IPS DF 19.7 (cell line): Measurements from ENCODE around the gene AP4E1.
"Not testable (repeated sequence)": the region's sequence is repeated elsewhere in the genome, so short reads cannot be mapped to it uniquely, and the experiment has no call there.

Source experiments
- DNase-seq: peaks from one replicate; pipeline ENCODE4 v3.0.0-alpha.2; 2013; ENCODE audit warnings: low read depth, low spot score

The AP4E1 gene

DNA sequence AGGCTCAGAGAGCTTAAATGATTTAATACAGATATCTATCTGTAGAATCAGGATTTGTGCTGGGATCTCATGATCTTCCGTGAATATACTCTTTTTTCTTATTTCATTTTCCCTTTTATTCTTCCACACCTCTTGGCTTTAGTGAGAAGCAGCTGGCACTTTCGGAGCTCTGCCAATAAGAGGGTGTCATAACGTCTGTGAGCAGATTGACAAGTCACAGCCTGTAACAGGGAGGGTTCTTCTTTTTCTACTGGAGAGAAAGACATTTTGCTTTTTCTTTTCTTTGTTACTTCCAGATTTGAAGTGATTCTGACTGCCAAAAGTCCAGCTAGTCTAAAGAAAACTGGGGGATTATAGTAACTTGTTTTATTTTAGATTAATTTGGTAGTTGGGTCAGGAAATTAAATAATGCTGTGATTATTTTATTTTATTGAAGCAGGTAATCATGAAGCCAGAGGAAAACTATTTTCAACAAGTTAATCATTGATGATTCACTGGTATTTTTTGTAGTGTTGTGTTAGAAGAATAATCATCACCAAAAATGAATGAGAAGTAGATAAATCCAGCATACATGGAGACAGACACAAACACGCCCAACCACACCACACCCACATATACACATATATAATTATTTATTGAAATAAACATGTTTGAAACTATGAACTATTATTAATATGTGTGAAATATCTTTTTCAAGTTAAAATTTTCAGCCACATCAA lies 116.4 kb downstream of the AP4E1 start:
- no peak for DNase-seq

DNA sequence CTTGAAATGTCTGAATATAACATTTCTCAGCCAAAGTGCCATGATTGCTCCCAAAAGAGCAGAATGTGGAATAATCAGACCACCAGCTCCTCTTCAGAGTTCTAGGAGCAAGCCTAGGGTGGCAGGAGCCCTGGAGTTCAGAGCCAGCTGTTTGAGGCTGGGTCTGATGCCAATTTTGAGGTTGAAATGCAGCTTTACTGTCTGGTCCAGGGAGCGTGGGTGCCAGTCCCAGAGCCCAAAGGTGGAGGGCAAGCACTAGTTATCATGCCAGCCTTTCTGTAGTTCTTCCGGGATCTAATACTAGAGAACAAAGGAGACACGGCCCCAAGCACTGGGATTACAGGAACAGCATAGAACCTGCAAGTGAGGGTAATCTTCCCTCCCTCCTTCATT lies 117.0 kb downstream of the AP4E1 start:
- no peak for DNase-seq

DNA sequence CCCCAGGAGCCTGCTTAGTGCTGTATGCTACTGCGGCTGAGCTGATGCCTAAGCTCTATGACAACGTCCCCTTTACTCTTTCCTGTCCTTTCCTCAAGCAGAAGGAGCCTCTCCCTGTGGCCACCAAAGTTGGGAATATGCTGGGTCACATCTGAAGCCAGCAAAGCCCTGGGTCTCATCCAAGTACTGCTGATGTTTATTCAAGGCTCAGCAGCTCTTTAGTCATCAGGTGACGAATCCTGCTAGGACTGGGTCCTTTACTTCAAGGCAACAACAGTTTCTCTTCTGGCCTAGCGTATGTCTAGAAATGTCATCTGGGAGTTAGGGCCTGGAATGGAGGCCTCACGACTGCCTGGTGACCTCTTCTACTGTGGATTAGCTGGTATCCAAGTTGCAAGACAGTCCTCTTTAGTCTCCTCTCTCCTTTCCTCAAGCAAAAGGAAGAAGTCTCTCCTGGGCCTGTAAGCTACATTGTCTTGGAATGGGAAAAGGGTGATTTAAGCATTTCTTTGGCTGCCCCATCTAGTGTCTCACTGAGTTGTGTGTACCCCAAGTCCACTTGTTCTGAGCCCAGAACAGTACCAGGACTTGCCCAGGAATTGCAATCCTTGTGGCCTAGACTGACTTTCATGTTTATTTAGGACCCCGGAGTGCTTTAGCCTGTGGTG lies 122.3 kb downstream of the AP4E1 start:
- no peak for DNase-seq

DNA sequence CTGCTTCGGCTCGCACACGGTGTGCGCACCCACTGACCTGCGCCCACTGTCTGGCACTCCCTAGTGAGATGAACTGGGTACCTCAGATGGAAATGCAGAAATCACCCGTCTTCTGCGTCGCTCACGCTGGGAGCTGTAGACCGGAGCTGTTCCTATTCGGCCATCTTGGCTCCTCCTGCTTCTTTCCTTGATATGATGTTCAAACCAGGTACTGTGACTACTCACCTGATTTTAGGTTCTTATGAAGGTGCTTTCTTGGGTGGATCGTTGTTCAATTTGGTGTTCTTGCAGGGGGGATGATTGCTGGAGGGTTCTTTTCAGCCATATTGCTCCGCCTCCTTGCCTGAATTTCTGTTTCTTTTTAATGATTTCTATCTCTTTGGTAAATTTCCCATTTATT lies 129.0 kb downstream of the AP4E1 start:
- DNase-seq: not testable (repeated sequence)

DNA sequence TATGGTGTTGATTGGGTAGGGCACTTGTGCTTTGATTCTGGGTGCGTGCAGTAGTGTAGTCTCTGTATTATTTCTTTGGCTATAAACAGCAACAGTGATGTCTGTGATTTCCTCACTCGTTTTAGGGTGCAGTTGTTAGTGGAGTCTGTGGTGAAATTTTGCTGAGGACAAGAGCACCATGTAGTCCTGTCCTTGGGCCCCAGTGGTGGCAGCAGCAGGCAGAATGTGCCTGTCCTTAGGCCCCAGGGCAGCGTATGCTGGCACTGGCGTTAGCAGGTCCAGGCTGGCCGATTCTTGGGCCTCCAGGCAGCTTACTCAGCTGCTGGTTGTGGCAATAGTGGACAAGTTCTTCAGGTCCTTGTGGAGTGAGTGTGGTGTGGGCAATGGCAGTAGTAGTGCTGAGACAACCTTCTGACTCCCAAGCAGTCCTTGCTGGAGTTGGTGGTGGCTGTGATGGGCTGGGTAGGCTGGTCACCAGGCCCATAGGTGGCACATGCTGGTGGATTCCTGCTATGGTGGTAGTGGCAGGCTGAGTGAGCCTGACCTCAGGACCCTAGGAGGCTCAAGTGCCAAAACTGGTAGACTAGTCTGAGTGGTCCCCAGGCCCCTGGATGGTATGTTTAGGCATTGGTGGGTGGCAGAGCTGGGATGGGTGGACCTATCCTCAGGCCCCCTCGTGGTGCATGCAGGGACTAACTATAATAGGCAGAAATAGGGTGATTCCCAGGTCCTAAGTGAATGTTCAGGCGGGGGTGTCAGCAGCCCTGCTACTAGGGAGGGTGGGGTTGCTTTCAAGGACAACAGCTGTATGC lies 129.9 kb downstream of the AP4E1 start:
- no peak for DNase-seq

DNA sequence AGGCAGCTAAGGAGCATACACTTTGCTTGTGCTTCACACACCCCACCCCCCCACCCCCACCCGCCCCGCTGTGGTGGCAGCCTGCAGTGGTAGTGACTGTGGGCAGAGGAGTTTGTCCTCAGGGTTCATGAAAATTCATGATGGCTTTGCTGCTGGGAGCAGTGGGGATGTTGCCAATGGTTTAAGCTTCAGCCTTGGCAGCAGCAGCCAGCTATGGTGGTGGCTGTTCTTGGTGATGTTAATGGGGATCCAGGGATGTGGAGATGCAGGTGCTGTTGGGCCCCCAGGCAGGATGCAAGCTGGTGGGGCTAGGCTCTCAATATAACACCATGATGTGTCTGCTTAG lies 130.5 kb downstream of the AP4E1 start:
- no peak for DNase-seq

DNA sequence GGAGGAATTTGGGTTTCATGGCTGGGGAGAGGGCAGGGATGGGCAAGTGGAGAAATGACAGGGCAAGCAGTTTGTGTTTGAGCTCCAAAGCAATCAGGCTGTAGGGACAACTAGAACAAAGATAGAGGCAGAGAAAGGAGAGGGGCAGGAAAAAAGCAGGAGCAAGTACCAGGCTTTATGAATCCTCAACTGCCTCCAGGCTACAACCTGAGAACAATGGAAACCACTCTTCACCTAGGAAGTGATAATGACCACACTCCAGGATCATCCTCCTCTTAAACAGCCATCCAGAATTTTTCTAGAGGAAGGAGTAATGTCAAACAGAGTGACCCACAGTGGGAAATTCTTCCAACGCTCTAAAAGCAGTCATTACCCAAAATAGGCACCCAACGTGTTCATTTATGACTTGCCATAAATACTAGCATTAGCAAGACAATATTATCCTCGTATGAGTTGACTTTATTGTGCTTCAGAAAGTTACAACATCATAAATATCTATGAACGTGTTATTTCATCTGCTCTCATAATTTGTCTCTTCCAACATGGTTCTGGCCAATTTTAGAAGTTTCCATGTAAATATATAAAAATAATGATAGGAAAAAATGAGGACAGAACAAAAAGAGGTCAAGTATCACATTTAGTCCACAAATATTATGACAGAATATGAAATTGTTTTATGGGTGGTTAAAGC lies 135.7 kb downstream of the AP4E1 start:
- DNase-seq: no peak

DNA sequence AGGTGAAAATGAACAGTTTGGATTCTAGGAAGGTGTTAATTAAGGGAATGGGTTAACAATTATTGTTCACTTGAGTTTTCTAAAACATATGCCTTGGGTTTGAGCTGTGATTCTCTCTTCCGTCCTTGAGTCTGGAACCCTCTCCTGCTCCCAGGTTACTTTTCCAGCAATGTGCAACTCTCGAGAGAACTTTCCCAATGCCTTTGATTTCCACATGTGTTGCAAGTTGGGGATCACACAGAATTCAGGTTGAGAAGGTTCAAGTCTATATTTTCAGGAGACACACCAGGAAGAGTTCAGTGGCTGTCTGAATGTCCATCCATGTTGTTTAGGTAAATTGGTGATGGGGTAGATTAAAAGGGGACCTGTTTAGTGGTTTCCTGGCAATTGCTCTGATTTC lies 137.5 kb downstream of the AP4E1 start:
- no peak for DNase-seq

DNA sequence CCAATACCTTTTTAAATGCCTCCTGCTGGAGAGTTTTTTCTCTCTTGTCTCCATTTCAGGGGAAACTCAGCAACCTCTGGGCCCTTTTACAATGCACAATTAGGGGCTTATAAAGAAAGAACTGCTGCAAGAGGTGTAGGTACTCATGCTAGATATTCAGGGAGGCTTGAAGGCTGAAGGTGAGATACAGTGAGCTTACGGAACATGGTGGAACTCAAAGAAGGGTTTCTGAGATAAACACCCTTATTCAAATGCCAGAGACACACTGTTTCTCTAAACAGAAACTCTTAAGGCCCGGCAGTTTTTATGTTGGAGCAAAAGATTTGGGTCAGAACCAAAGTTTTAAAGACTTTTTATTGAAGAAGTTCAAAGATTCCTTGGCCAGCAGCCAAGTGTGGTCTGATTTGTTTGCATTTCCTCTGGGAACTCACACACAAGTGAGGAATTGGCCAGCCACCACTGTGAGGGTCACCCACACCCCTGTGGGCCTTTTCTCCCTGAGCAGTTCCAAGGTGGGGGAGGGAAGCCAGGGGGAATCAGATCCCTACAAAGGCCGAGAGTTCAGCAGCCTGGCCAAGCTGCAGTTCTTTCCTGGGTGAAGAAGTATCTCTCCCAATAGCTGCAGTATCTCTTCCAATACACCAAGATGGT lies 138.4 kb downstream of the AP4E1 start:
- no peak for DNase-seq

DNA sequence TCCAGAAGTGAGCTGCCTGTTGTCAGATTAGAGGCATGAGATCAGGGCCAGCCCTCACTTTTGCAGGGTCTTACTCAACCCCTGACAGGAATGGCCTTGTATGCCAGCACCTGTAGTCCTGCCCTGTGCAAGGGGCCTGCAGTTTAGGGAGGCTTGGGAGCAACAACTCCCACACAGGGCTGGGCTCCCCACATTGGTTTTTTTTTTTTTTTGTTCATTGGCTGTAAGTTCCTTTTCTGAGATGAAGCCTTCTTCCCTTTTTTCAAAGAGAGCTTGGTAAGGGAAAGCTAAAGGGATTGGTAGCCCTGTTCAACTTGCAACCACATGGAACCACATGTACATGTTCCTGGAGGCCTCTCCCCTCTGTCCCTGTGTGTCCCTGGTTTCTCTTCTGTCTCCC lies 139.8 kb downstream of the AP4E1 start:
- DNase-seq: no peak

DNA sequence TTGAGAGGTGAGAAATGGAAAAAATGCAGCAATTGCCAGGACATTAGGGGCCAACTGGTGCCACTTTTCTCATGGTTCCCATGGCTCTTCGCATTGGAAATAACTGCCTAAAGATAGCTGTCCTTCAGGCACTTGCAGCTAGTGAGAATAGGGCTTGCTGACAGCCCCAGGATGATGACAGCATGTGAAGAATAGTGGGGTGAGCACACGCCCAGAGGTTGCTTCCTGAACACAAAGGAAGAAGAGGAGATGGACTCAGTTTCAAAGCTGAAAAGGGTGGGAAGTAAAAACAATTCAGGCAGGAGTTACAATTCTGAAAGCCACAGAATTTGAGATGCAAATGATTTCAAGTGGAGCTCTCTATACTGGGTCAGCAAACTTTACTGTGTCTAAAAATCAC lies 140.6 kb downstream of the AP4E1 start:
- DNase-seq: no peak

DNA sequence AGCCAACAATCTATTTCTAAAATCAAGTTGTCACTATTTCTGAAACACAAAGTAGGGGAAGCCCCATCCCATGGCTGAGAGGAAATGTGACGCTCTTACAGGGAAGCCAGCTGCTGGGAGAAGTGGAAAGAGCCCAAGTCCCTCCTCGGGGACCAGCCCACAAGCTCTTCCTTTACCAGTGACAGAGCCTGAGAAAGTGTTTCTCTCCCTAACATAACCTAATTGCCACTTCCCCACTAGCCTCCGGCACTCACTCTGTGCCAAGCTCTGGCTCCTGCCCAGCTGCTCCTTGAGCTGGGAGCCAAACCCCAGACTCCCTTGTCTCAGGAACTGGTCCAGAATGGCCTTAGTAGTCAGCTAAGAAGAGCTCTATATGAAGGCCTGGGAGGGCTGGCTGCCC lies 143.3 kb downstream of the AP4E1 start:
- DNase-seq: no peak

DNA sequence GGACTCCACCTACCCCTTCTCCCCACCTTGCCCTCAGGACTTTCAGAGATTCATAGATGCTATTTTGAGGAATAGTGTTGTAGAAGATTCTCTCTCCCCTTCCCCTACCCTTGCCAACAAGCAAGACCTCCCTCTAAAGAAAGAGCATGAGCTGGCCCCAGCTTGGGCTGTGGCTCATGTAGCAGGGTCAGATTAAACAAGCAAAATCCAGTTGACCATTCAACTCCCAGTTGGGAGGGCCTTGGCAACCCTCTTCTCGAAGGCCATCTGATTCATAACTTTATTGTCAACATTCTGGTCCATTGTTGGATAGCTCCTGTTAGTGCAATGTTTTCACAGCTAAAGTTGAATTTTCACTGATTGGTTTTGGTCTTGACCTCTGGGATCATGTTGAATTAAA lies 145.1 kb downstream of the AP4E1 start:
- no peak for DNase-seq

DNA sequence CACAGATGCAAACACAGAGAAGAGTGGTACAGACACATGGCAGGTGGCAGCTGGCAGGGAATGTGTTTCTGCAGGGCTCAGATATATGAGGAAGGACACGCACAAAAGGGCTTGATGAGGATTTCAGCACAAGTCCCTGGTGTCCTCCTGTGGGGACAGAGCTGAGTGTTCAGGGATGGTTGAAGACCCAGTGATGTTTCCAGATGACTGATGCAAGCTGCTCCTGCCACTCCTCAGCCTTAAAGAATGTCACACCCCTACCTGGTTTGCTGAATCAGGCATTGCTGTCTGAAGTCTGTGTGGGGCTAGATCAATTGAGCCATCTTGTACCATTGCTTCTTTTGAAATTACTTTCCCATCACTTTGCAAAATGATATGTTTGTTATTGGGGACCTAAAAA lies 146.1 kb downstream of the AP4E1 start:
- DNase-seq: no peak
